Fibroblast of lung (primary cell): ENCODE measurements around the gene PPP2R5D. TPM values are rescaled to one million over a fixed set of nuclear protein-coding genes. Genes with fewer than 3 reads are reported as not detected.
"Not testable (repeated sequence)": the region's sequence is repeated elsewhere in the genome, so short reads cannot be mapped to it uniquely, and the experiment has no call there.

Experiments
- DNase-seq, 2 donors: peaks; one replicate each; pipeline versions ENCODE4 v3.0.0 to v3.0.0-alpha.2; 2010; ENCODE audit warnings: low read depth in 2 of 2
- H2AFZ ChIP-seq: 2 replicates; pipeline ENCODE4 v1.5.1; 2012; ENCODE audit warnings: low read length, control low read depth, inconsistent platforms
- H3K27ac ChIP-seq: 2 replicates; pipeline ENCODE4 v1.5.1; 2011; ENCODE audit warnings: low read length, control low read depth; ENCODE audit not compliant: insufficient read depth
- H3K27me3 ChIP-seq: 2 replicates; pipeline ENCODE4 v1.5.1; 2011; ENCODE audit warnings: mild to moderate bottlenecking, low read length; ENCODE audit not compliant: control insufficient read depth, insufficient read depth
- H3K36me3 ChIP-seq: 2 replicates; pipeline ENCODE4 v1.5.1; 2011; ENCODE audit warnings: low read length; ENCODE audit not compliant: control insufficient read depth, insufficient read depth
- H3K4me1 ChIP-seq: 2 replicates; pipeline ENCODE4 v1.5.1; 2011; ENCODE audit warnings: low read length; ENCODE audit not compliant: control insufficient read depth, insufficient read depth; ENCODE audit errors: extremely low read depth
- H3K4me2 ChIP-seq: 2 replicates; pipeline ENCODE4 v1.5.1; 2011; ENCODE audit warnings: low read length, control low read depth; ENCODE audit not compliant: insufficient read depth; ENCODE audit errors: extremely low read depth
- H3K4me3 ChIP-seq, 4 experiments: fragments of 200-600 bp in 1 of 4; sonication (generic) in 1 of 4; replicated peaks in 1 of 4; 2 replicates each; pipeline ENCODE4 v1.5.1; 2011 to 2016; ENCODE audit warnings: low read length in 4 of 4, low read depth in 3 of 4, mild to moderate bottlenecking in 3 of 4, control low read depth in 2 of 4, inconsistent platforms in 1 of 4, mixed read lengths in 1 of 4; ENCODE audit not compliant: insufficient read depth in 1 of 4; ENCODE audit errors: control extremely low read depth in 1 of 4
- H3K79me2 ChIP-seq: 2 replicates; pipeline ENCODE4 v1.5.1; 2012; ENCODE audit warnings: mild to moderate bottlenecking, low read length, inconsistent platforms; ENCODE audit not compliant: control insufficient read depth, insufficient read depth
- H3K9ac ChIP-seq: 2 replicates; pipeline ENCODE4 v1.5.1; 2011; ENCODE audit warnings: mild to moderate bottlenecking, low read length, control low read depth; ENCODE audit not compliant: insufficient read depth
- H3K9me3 ChIP-seq: 2 replicates; pipeline ENCODE4 v1.5.1; 2012; ENCODE audit warnings: low read depth, low read length; ENCODE audit not compliant: control insufficient read depth, insufficient read depth
- H4K20me1 ChIP-seq: 2 replicates; pipeline ENCODE4 v1.5.1; 2011; ENCODE audit warnings: low read length; ENCODE audit not compliant: control insufficient read depth, insufficient read depth; ENCODE audit errors: extremely low read depth
- CTCF ChIP-seq, 2 donors: IDR thresholded peaks in 1 of 2; conservative IDR thresholded peaks in 1 of 2; 1 replicate in 1 of 2; 2 replicates in 1 of 2; pipeline ENCODE4 v1.5.1; 2011 to 2012; ENCODE audit warnings: low read length in 2 of 2, control low read depth in 1 of 2, inconsistent platforms in 1 of 2, low read depth in 1 of 2, mild to moderate bottlenecking in 1 of 2
- EZH2 ChIP-seq: IDR thresholded peaks from 2 replicates; pipeline ENCODE4 v1.5.1; 2012; ENCODE audit warnings: low read length, control low read depth, mild to moderate bottlenecking; ENCODE audit errors: missing control alignments
- polyA plus RNA-seq, 2 donors: library from polyadenylated mRNA; depleted of rRNA in 1 of 2; stranded (reverse) in 1 of 2; unstranded in 1 of 2; fragments of >200 nt; gene quantifications; 2 replicates each; pipeline ENCODE4 v1.2.1, GENCODE V29; 2011 to 2012; ENCODE audit warnings: missing spikeins in 1 of 2
- total RNA-seq: library from RNA; depleted of rRNA; stranded (reverse); fragments of >200 nt; gene quantifications from 2 replicates; pipeline ENCODE4 v1.2.1, GENCODE V29; 2014

PPP2R5D gene
- total and polyA plus RNA-seq, 2 donors (not counting 1 experiment from before 2014, with no cell fraction given), result 27.1 to 39.3 TPM

- H3K9ac ChIP-seq, result no peak overlapping the region
- peaks cover 25% of the 10 kb centered on the region for H3K36me3 ChIP-seq
- H3K4me3 ChIP-seq, result no peak overlapping the region
- no peak for TF ChIP-seq EZH2
- no peak for TF ChIP-seq CTCF (conservative IDR thresholded peaks at IDR 0.05 in 1 of 2, IDR thresholded peaks at IDR 0.05 in 1 of 2; ENCODE audit: low read depth in 1 of 2, low read length in 2 of 2)
- H3K4me1 ChIP-seq, result no peaks in the 10 kb centered on the region
- H2AFZ ChIP-seq, result no peak overlapping the region
- no peaks in the 10 kb centered on the region for H3K79me2 ChIP-seq
- no peaks in the 10 kb centered on the region for H3K9me3 ChIP-seq
- H4K20me1 ChIP-seq, result no peaks in the 10 kb centered on the region
- H3K4me2 ChIP-seq, result no peak overlapping the region
- no peak overlapping the region for H3K27ac ChIP-seq
- DNase-seq, result no peak
- H3K27me3 ChIP-seq, result no peaks in the 10 kb centered on the region
Measured at GRCh38 chr6:43037706-43038105, 53.3 kb downstream of the PPP2R5D start.

- Histone ChIP-seq H3K4me2 (no peak overlapping the region), H3K9me3 (no peaks in the 10 kb centered on the region), H3K36me3 (peaks cover 29% of the 10 kb centered on the region), H3K4me1 (no peaks in the 10 kb centered on the region), H3K4me3 (no peak overlapping the region), H2AFZ (no peak overlapping the region), H3K9ac (no peak overlapping the region), H4K20me1 (no peaks in the 10 kb centered on the region), H3K79me2 (no peaks in the 10 kb centered on the region), H3K27ac (no peak overlapping the region), H3K27me3 (no peaks in the 10 kb centered on the region)
- DNase-seq, result no peak
- TF ChIP-seq CTCF (conservative IDR thresholded peaks at IDR 0.05 in 1 of 2, IDR thresholded peaks at IDR 0.05 in 1 of 2; ENCODE audit: low read depth in 1 of 2, low read length in 2 of 2) (no peak), EZH2 (no peak)
Measured at GRCh38 chr6:43038727-43039126, 54.4 kb downstream of the PPP2R5D start.

GRCh38 chr6:43040542-43041257 lies 56.3 kb downstream of the PPP2R5D start:
- H4K20me1 ChIP-seq, result no peaks in the 10 kb centered on the region
- H3K9me3 ChIP-seq, result no peaks in the 10 kb centered on the region
- peaks cover 31% of the 10 kb centered on the region for H3K36me3 ChIP-seq
- no peak overlapping the region for H3K4me2 ChIP-seq
- H3K27ac ChIP-seq, result no peak overlapping the region
- no peak overlapping the region for H3K4me3 ChIP-seq
- no peaks in the 10 kb centered on the region for H3K79me2 ChIP-seq
- DNase-seq, result no peak
- no peak for TF ChIP-seq EZH2
- TF ChIP-seq CTCF (conservative IDR thresholded peaks at IDR 0.05 in 1 of 2, IDR thresholded peaks at IDR 0.05 in 1 of 2; ENCODE audit: low read depth in 1 of 2, low read length in 2 of 2), result no peak
- no peaks in the 10 kb centered on the region for H3K4me1 ChIP-seq
- H3K27me3 ChIP-seq, result no peaks in the 10 kb centered on the region
- H3K9ac ChIP-seq, result no peak overlapping the region
- no peak overlapping the region for H2AFZ ChIP-seq

GRCh38 chr6:43041475-43041874 lies 57.1 kb downstream of the PPP2R5D start:
- not testable (repeated sequence) for H3K79me2 ChIP-seq, H3K27me3 ChIP-seq, H3K9me3 ChIP-seq, DNase-seq, H3K4me2 ChIP-seq, H3K4me1 ChIP-seq, H4K20me1 ChIP-seq, H2AFZ ChIP-seq, H3K4me3 ChIP-seq, H3K9ac ChIP-seq, H3K27ac ChIP-seq
- H3K36me3 ChIP-seq, result peaks cover 30% of the 10 kb centered on the region
